ENCODE measurements around the gene PIGA. TPM values are rescaled to one million over a fixed set of nuclear protein-coding genes. Genes with fewer than 3 reads are reported as not detected.
"Not testable (repeated sequence)": the region's sequence is repeated elsewhere in the genome, so short reads cannot be mapped to it uniquely, and the experiment has no call there.

Gene PIGA
- total RNA-seq, 2 donors from 2014 or later: 28.1 to 68.8 TPM

DNA sequence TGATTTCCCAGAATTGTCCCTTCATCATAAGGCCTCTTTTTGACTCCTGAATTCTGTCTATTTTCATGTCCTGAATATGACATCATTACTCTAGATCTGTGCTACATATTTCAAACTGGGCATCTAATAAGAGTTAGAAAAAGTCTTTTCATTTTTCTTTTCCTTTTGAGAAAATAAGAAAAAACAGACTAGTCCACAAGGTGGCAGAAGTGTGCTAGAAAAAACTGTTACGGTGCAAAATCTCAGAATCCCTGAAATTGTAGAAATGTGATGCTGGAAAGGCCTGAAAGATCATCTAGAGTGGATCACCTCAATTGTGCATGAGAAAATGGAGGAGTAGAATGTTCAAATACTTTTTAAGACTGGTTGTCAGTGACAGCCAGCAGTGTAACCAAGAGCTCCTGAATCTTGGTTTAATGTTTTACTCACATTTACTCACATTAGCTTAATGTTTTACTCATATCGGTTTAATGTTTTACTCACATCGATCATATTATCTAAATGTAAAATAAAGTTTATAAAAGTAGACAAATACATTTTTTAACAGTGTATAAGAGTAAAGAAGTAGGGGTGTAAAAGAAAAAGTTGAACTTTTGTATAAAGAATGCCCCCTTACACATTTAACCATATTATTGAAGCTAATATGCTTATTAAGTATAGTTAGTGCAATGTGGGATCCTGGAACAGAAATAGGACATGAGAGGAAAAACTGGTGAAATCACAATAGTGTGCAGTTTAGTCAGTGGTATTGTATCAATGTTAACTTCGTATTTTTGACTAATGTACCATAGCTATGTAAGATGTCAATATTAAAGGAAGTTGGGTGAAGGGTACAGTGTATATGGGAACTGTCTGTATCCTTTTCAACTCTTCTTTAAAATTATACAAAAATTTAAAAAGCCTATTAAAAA, 35.1 kb downstream of the PIGA start:
- Mint-ChIP-seq H3K27me3 (no peaks in the 10 kb centered on the region), H3K36me3 (ENCODE audit: low read depth) (no peaks in the 10 kb centered on the region), H3K4me3 (no peak overlapping the region), H3K4me1 (no peaks in the 10 kb centered on the region), H3K27ac (no peak overlapping the region), H3K9me3 (no peaks in the 10 kb centered on the region)
- no peak for ATAC-seq (replicated peaks)

DNA sequence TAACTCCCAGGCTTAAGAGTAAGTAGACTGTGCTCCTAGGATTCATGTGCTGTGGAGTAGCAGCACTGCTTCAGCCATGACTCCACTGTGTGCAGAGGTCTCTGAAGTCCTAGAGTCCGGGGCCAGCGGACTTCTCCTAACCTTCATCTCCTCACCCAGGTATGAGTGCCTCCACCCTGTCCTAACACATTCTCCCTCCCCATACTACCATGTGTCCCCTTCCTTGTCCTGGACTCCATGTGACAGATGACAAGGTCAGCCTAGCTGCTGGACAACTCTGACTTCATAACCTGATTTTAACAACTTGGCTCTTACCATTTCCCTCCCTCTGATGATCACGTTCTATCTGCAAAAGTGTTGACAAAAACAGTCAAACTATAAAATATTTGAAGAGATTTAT, 36.5 kb downstream of the PIGA start:
- Mint-ChIP-seq H3K4me1 (no peaks in the 10 kb centered on the region), H3K36me3 (ENCODE audit: low read depth) (no peaks in the 10 kb centered on the region), H3K27me3 (no peaks in the 10 kb centered on the region), H3K27ac (no peak overlapping the region), H3K9me3 (no peaks in the 10 kb centered on the region), H3K4me3 (no peak overlapping the region)
- no peak for ATAC-seq (replicated peaks)

GRCh38 chrX:15298201-15298600, 37.1 kb downstream of the PIGA start:
- no peaks in the 10 kb centered on the region for H3K36me3 Mint-ChIP-seq (ENCODE audit: low read depth)
- H3K9me3 Mint-ChIP-seq: no peaks in the 10 kb centered on the region
- no peaks in the 10 kb centered on the region for H3K27me3 Mint-ChIP-seq
- no peaks in the 10 kb centered on the region for H3K4me1 Mint-ChIP-seq
- no peak for ATAC-seq (replicated peaks)
- H3K4me3 Mint-ChIP-seq: no peak overlapping the region
- H3K27ac Mint-ChIP-seq: no peak overlapping the region

GRCh38 chrX:15293451-15293850, 41.9 kb downstream of the PIGA start:
- Mint-ChIP-seq H3K9me3 (no peaks in the 10 kb centered on the region), H3K4me1 (no peaks in the 10 kb centered on the region), H3K27me3 (no peaks in the 10 kb centered on the region), H3K36me3 (ENCODE audit: low read depth) (no peaks in the 10 kb centered on the region), H3K27ac (no peak overlapping the region), H3K4me3 (no peak overlapping the region)
- no peak for ATAC-seq (replicated peaks)

DNA sequence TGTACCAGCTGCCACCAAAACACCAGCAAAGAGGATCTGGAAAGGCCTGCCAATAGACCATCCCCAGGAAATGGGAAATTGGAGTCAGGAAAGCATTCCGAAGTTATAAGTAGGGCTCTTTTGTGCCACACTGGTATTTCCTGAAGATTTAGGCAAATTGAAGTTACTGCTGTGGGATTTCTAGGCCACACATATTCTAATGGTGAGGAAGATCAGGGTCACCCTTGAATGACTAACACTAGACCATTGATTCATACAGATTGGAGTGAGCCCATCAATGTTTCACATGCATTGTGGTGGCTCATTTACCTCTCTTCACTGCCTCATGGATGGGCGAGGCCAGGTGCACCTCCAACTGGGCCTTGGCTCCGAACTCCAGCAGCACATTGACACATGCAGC, 42.5 kb downstream of the PIGA start:
- H3K4me1 Mint-ChIP-seq: no peaks in the 10 kb centered on the region
- ATAC-seq (replicated peaks): no peak
- H3K27me3 Mint-ChIP-seq: no peaks in the 10 kb centered on the region
- H3K27ac Mint-ChIP-seq: no peak overlapping the region
- H3K36me3 Mint-ChIP-seq (ENCODE audit: low read depth): no peaks in the 10 kb centered on the region
- H3K9me3 Mint-ChIP-seq: no peaks in the 10 kb centered on the region
- no peak overlapping the region for H3K4me3 Mint-ChIP-seq

GRCh38 chrX:15277604-15278003, 57.7 kb downstream of the PIGA start:
- no peak overlapping the region for H3K4me3 Mint-ChIP-seq
- no peaks in the 10 kb centered on the region for H3K4me1 Mint-ChIP-seq
- H3K27ac Mint-ChIP-seq: no peak overlapping the region
- H3K27me3 Mint-ChIP-seq: peaks cover 8% of the 10 kb centered on the region
- ATAC-seq (replicated peaks): no peak
- H3K36me3 Mint-ChIP-seq (ENCODE audit: low read depth): no peaks in the 10 kb centered on the region
- H3K9me3 Mint-ChIP-seq: no peaks in the 10 kb centered on the region

- Mint-ChIP-seq H3K4me3 (no peak overlapping the region), H3K36me3 (ENCODE audit: low read depth) (no peaks in the 10 kb centered on the region), H3K4me1 (no peaks in the 10 kb centered on the region), H3K27ac (no peak overlapping the region), H3K27me3 (no peaks in the 10 kb centered on the region), H3K9me3 (no peaks in the 10 kb centered on the region)
- no peak for ATAC-seq (replicated peaks)
Measured at GRCh38 chrX:15274946-15275345, 60.4 kb downstream of the PIGA start.

DNA sequence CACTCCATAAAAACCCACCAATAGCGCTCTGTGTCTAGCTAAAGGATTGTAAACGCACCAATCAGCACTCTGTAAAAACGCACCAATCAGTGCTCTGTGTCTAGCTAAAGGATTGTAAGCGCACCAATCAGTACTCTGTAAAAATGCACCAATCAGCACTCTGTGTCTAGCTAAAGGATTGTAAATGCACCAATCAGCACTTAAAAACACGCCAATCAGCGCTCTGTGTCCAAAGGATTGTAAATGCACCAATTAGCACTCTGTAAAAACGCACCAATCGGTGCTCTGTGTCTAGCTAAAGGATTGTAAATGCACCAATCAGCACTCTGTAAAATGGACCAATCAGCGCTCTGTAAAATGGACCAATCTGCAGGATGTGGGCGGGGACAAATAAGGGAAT, 62.0 kb downstream of the PIGA start:
- not testable (repeated sequence) for H3K27ac Mint-ChIP-seq; H3K36me3 Mint-ChIP-seq (ENCODE audit: low read depth); H3K4me3 Mint-ChIP-seq; H3K27me3 Mint-ChIP-seq; H3K9me3 Mint-ChIP-seq; H3K4me1 Mint-ChIP-seq; ATAC-seq (replicated peaks)

DNA sequence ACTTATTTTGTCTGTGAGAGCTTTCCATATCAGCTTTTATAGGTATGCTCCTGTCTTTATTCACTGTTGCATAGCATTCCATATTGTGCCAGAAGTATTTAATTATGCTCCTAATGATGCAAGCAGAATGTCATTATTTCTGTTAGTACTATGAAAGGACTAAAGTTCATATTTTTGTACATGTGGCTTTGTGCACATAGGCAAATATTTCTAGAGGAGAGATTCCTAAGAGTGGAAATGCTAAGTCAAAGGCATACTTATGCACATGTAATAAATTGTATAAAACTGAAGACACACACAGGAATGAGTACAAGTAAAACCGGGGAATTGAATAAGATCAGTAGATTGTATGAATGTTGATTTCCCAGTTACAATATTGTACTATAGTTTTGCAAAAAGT, 63.6 kb downstream of the PIGA start:
- Mint-ChIP-seq H3K4me3 (no peak overlapping the region), H3K27me3 (no peaks in the 10 kb centered on the region), H3K27ac (no peak overlapping the region), H3K36me3 (ENCODE audit: low read depth) (no peaks in the 10 kb centered on the region), H3K4me1 (no peaks in the 10 kb centered on the region), H3K9me3 (no peaks in the 10 kb centered on the region)
- no peak for ATAC-seq (replicated peaks)

- Mint-ChIP-seq H3K4me1 (no peaks in the 10 kb centered on the region), H3K9me3 (no peaks in the 10 kb centered on the region), H3K4me3 (peak within 1 kb of the TSS; percentile 62), H3K27ac (no peak within 1 kb of the TSS), H3K36me3 (ENCODE audit: low read depth) (no peaks in the 10 kb centered on the region), H3K27me3 (no peaks in the 10 kb centered on the region)
- ATAC-seq (replicated peaks): peak; percentile 73
Measured at GRCh38 chrX:15269618-15270521, 65.5 kb downstream of the PIGA start, which contains the start of gene ASB9. Gene ASB9, minus strand, starts transcription at chrX:15270083. Its CDS starts 209 bp downstream, at chrX:15269874.

Other genes with a start within 250 kb of the PIGA start
- 1 to 10 TPM; 1.5 to 3.1 TPM for gene ASB9, start 65.4 kb downstream of the PIGA start, total RNA-seq
- gene ASB11, start 19.9 kb downstream of the PIGA start, total RNA-seq: not detected
- not detected for gene VEGFD, start 48.9 kb upstream of the PIGA start, total RNA-seq
- 1 to 10 TPM; 3.1 to 3.8 TPM for gene PIR, start 157.8 kb upstream of the PIGA start, total RNA-seq
- gene BMX, start 165.3 kb upstream of the PIGA start, total RNA-seq: not detected